IPS-18c (cell line): Measurements from ENCODE around the gene STYXL2.

Source experiments
- H3K4me3 ChIP-seq: 2 replicates; pipeline ENCODE4 v1.7.0; 2013; ENCODE audit warnings: low read depth, mild to moderate bottlenecking, low read length, moderate library complexity; ENCODE audit not compliant: insufficient read depth
- H3K9me3 ChIP-seq: one replicate; pipeline ENCODE4 v1.6.1; 2013; ENCODE audit warnings: mild to moderate bottlenecking, low read length, moderate library complexity; ENCODE audit not compliant: control insufficient read depth, insufficient read depth

Gene STYXL2

DNA sequence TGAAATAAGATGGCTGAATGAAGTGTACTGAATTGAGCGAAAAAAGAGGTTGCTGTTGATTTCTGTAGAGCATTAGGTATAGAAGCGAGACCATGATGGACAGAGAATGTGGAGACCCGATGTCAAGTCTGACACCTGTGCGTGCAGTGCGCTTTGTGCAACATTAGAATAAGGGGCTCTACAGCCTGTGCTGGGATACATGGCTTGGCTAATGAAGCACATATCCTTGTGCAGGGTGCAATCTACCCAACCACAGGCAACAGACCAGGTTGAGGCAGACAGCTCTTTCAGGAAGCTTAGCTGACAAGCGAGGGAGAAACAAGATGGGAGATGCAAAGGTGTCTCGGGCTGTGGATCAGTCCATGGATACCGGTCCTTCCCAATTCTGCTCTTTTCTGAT, 22.6 kb upstream of the STYXL2 start:
- H3K9me3 ChIP-seq = no peaks in the 10 kb centered on the region
- H3K4me3 ChIP-seq = no peak overlapping the region

DNA sequence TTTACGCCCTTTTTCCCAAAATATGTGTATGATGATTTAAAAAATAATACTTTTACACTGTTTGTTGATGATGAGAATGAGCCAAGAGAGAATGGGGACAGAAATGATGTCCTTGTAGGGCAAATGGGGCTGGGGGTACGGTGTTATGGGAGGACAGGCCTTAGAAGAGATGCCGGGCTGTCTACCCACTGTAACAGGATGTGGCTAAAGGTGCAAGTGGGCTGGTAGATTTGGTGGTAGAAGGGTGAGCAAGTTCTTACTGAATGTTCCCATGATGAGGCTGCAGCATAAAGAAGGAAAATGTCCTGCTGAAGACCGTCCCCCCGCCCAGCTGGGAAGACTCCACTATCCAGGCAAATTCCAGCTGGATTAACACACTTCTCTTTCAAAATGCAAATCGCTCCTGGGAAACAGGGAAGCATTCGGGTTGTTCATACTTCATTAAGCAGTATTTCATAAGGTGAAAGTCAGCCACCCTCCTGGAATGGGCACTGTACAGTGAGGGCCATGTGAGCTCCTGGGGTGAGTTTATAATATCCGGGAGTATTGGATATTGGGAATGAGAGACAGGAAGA, 17.7 kb upstream of the STYXL2 start:
- Histone ChIP-seq H3K4me3 (no peak overlapping the region), H3K9me3 (no peaks in the 10 kb centered on the region)

DNA sequence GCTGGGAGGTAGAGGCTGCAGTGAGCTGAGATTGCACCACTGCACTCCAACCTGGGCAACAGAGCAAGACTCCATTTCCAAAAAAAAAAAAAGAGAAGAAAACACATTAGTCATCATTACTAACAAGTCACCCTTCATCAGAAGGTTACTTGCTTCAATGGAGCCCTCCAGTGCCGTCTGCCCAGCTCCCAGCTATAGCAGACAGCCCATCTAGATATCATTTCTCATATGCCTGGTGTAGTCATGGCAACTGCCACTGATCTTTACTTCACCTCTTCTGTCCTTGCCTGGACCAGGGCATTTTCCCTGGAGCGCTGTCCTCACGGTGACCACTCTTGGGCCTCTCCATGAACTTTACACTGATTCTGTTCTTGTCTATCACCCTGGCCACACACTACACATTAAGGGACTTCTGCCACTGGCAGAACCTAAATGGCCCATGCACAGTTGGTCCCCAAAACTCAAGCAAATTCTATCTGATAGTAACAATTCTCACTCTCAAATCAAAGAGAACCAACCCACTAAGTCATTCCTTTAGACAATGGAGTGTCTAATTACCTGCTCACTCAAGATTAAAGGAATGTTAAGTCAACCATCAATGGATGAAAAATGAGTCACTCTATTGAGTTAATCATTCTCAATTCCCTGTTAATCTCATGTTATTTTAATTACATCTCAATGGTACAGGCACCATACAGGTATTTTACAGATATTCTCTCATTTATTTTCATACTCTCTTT, 16.6 kb upstream of the STYXL2 start:
- Histone ChIP-seq H3K4me3 (no peak overlapping the region), H3K9me3 (no peaks in the 10 kb centered on the region)

DNA sequence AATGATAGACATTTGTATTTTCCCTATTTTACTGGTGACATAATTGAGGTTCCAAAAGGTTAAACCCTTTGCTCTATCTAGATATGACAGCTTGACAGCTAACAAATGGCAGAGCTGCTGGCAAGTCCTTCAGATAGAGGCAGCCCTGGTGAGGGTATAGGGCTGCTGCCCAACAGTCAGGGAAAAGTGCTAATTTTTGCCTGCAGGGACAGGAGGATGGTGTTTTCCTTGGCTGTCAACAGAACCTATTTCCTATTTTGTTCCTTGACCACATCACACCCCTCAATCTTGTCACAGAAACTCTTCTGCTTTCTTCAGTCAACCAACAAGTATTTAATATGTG, 16.0 kb upstream of the STYXL2 start:
- Histone ChIP-seq H3K9me3 (no peaks in the 10 kb centered on the region), H3K4me3 (no peak overlapping the region)

DNA sequence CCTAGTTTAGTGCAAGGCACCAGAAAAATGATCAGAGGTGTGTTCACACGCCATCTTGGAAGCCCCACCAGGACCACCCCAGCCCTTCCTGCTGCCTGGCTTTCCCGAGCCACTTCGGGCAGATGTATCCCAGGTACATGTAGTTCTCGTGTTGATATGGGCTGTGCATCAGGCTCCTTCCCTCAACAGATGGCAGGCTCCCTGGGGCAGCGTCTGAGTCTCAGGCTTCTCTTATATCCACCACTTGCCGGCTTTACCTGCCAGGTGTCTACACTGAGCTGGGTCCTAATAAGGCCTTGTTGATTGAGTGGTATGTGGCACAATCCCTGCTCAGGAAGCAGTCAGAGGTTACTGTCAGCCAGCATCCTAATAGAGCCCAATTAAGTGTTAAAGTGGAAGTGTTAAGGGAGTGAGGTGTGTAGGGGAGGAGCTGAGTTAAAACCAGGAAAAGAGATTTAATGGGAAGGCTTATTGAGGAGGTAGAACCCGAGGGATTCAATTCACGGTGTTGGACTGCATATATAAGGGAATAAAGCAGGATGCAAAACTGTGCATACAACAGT, 12.2 kb upstream of the STYXL2 start:
- H3K9me3 ChIP-seq = no peaks in the 10 kb centered on the region

DNA sequence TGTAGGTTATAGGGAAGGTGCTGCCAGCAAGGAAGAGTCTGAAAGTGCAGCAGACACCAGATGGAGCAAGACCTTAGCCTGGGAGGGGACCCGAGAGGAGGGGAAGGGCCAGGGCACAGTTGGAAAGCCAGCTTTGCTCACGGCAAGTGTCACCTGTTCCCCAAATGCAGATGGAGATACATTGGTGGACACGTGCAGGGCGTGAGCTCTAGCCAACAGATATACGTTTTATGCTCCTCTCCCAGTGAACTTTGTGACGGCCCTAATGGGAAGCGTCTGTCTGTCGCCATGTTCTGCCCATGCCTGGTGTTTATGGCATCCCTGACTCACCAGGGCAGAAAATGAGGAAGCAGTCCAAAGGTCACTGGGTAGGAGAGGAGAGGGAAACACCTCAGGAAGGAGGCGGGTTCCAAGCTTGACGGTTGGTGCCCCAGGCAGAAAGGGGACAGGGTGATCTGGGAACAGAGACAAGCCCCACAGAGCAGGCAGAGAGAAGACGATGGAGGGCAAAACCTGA, 11.3 kb upstream of the STYXL2 start:
- Histone ChIP-seq H3K9me3 (no peaks in the 10 kb centered on the region), H3K4me3 (no peak overlapping the region)

More for the DNA sequence above, 12.2 kb upstream of the STYXL2 start:
- H3K4me3 ChIP-seq = no peak overlapping the region

DNA sequence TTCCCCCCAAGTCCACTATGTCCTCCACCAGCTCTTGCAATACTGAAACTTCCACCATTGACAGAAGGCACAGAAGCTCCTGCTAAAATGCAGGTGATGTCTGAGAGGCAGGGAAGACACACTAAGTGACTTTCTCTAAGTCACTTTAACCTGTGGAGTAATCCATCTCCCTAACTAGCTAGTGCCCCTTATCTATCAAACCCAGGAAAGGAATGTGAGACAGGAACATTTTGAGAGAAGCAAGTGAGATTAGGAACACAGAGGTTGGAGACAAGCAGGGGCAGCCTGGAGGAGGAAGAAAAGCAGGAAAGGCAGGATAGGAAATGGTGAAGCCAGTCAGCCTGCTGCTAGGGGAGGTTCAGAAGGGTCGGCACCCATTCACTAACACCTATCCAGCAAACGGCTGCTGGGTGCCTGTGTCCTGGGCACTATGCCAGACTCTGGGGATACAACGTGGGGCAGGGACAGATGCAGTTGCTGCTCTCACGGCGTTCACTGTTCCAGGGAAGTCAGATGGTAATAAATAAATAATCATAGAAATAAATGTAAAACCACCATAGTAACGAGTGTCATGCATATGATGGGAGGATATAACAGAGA, 10.7 kb upstream of the STYXL2 start:
- no peaks in the 10 kb centered on the region for H3K9me3 ChIP-seq
- no peak overlapping the region for H3K4me3 ChIP-seq

DNA sequence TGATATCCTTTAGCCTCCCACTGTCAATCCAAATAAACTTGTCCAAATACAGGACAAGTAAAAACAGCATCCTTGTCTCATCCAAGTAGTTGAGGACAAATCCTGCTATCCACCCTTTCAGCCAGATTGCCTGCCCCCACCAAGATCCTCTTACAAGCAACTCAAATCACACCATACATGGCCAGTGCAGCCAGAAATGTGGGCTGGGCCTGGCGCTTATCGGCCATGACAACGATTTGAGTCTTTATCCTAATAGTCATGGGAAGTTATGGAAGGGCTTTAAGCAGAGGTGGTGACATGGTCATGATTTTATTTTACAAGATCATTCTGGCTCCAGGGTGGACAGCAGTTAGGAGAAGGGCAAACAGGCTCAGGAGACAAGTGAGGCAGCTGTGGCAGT, 10.0 kb upstream of the STYXL2 start:
- no peak overlapping the region for H3K4me3 ChIP-seq

DNA sequence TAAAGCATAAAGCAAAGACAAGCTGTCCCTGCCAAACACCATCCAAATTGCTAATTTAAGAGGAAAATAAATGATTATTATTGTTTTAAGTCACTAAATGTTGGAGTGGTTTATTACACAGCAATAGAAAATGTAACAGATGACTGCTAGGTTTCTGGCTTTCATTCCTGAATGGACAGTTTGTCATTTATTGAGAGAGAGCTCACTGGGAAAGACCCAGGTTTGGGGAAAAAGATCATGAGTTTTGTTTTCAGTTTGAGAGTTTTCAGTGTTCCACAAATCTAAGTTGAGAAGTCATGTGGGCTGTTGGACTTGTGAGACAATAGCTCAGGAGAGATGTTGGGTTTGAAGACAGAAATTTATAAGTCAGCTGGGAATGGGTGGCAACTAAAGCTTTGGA, 9.1 kb upstream of the STYXL2 start:
- no peaks in the 10 kb centered on the region for H3K9me3 ChIP-seq
- H3K4me3 ChIP-seq = no peak overlapping the region

More for the DNA sequence above, 10.0 kb upstream of the STYXL2 start:
- H3K9me3 ChIP-seq = no peaks in the 10 kb centered on the region

DNA sequence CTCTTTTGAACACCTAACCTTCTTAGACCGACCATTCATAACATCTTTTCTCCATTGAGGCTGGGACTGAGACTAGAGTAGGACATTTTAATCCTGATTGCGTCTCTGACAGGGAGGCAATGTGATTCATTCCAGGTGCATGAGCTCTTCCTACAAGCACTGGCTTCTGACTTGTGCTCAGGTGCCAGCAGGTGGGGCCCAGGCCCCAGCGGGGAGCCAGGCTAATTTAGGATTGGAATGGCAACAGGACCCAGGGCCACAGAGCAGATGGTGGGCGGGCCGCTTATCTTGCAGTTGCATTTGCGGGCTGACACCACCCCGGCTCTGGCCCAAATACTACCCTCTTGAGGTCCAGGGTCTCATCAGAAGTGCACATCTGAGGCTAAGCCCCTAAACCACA, 7.8 kb upstream of the STYXL2 start:
- H3K4me3 ChIP-seq = no peak overlapping the region
- no peaks in the 10 kb centered on the region for H3K9me3 ChIP-seq

DNA sequence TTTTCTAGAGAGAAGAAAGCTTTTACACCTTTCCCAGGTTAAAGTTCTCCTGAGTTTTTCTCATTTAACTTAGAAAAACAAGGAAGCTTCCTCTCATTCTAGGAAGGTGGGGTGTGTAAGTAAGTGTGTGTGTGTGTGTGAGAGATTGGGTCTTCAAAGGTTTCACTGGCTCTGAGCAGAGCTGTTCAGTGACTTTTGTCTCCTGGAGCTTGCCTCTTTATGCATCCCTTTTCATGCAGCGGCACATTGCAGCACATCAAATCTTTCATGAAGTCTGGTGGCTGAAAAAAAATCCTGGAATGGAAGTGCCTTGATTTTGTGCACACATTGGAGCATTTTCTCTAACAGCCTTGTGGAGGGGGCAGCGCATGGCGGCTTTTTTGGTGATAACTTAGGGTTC, 7.1 kb upstream of the STYXL2 start:
- Histone ChIP-seq H3K9me3 (no peaks in the 10 kb centered on the region), H3K4me3 (no peak overlapping the region)

DNA sequence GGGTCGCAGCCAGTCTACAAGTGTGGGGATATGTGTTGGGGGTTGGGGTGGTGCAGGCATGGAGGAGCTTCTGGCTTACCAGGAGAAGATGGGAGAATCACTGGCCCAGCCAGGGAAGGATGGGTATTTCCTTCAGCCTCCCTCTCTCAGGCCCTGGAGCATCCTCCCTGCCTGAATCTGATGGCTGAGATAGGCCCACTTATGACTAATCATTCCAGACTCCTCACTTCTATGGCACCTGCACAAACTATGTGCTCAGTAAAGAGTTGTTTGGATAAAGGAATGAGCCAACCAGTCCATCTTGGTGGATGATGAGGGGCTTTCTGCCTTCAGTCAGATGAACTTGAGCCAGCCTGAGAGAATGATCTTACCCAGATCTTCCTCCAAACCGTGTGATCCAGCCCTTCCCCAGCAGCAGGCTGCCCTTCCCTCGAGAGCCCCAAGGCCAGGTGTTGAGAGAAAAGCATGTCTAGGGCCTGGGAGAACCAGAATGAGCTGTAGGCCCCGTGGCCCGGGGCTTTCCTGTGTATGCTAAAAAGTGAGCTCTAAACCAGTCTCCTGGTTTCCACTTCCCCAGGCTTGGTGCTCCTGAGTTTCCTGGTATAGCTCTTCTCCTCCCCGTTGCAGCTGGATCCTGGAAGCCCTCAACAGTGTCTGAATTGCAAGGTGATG, 5.0 kb upstream of the STYXL2 start:
- H3K9me3 ChIP-seq = no peaks in the 10 kb centered on the region
- no peak overlapping the region for H3K4me3 ChIP-seq

DNA sequence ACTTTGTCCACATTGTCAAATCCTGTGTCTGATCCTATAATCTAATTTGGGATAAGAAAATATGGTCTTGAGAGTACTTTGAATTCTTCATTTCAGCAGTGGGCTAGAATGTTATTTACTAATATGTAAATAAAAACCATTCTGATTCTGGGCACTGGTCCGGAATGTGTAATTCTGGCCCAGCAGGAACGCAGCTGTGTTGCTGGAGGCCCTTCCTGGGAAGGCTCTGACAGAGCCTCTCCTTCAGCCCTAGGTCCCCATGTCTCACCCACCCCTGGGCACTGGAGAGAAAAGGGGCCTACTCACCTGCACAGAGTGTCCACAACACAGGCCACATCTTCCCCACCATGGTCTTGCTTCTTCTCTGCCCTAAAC, 3.9 kb upstream of the STYXL2 start:
- Histone ChIP-seq H3K4me3 (no peak overlapping the region), H3K9me3 (no peaks in the 10 kb centered on the region)

DNA sequence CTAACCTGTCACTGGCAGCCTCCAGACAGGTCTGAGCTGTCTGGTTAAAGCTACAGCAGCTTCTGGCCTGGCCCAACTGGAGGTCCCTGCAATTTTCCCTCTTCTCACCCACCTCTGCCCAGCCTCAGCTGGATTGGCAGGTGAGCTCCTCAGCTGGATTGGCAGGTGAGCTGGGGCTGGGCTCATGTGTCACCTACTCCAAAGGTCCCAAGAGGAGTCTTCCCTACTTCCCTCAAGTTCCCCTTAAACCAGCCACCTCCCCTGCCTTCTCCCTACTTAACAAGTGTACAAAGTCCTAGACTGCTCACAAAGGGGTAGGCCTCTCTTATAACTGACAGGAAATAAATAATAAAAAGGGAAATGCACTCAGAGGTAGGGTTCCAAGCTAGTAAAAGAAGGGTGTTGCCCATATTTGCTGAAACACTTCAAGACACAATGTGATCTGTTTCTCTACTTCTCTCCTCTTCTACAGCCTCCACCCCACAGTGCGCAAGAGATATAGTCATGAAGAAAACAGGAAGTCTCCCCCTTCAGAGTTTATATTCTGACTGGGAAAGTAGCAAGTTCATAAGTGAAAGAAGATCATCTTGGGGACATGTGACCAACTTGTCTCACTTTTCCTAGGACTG, 3.4 kb upstream of the STYXL2 start, which contains the start of gene GPA33:
GPA33 (minus strand) TSS at position 64 of the 629 bp plus-strand sequence. CDS start 90 bp downstream, outside the sequence.
- H3K9me3 ChIP-seq = no peaks in the 10 kb centered on the region
- H3K4me3 ChIP-seq = no peak within 1 kb of the TSS

DNA sequence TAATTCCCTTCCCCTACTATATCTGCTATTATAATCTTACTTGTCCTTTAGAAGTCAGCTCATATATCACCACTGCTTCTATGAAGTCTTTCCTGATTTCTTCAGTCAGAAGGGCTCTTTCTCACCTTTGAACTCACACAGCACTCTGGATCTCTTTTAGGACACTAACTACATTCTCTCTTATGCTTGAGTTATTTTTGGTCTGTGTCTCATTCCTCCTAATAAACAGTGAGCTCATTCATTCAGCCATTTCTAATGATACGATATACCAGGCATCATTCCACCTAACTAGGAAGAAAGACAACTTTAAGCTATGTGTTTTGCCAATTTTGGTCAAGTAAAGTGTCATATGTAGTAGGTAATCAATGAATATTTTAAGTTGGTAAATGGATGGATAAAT, 1.2 kb upstream of the STYXL2 start:
- Histone ChIP-seq H3K4me3 (no peak overlapping the region), H3K9me3 (no peaks in the 10 kb centered on the region)

DNA sequence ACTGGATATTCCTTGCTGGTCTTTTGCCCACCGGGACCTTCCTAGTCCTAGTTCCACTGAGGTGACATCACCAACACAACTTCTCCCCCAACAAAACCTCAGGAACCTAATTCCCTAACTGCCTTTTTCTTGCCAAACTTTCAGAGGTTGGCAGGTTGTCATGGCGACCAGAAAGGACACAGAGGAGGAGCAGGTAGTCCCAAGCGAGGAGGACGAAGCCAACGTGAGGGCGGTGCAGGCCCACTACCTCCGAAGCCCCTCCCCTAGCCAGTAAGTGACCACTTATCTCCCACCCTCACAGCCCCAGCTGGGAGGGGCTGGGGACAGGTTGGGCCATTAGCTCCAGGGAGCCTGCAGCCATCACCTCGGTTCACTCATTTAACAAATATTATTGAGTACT, 815 bp downstream of the STYXL2 start:
- Histone ChIP-seq H3K9me3 (no peaks in the 10 kb centered on the region), H3K4me3 (no peak overlapping the region)

DNA sequence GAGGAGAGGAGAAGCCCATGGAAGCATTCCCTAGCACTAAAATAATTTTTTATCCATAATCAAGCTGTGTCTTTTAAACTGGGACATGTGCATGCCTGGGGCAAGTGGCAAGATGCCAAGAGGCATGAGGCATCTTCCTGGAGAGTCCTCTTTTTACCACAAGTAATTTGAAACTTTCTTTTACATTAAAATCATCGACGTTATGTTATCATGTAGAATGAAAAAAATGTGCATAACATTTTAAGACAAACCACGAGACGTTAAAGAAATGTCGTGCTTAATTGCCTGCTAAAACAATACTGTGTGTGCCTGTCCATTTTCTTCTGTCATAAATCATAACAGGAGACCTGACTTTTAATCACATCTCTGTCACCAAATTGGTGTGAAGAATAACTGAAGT, 1.5 kb downstream of the STYXL2 start:
- Histone ChIP-seq H3K4me3 (no peak overlapping the region), H3K9me3 (no peaks in the 10 kb centered on the region)
